NOMO-1 (cell line): ENCODE measurements around the gene RPL5.

Experiments used
- DNase-seq, 2 experiments: peaks; one replicate each; lab custom pipeline; 2025; ENCODE audit not compliant: unreplicated experiment in 2 of 2; lab: John Stamatoyannopoulos, UW

The RPL5 gene

DNA sequence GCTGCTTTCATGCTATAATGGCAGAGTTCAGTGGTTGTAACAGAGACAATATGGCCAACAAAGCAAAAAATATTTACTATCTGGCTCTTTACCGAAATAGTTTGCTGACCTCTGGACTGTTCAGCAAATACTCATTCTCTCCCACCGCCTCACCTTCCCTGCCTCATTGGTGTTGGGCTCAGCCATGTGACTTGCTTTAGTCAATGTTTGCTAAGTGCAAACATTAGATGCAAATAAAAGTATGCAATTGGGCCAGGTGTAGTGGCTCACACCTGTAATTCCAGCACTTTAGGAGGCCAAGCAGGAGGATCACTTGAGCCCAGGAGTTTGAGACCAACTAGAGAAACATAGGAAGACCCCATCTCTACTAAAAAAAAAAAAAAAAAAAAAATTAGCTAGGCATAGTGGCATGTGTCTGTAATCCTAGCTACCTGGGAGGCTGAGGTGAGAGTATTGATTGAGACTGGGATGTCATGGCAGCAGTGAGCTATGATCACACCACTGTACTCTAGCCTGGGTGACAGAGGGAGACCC lies 55.1 kb downstream of the RPL5 start:
- DNase-seq: no peak

- no peak for DNase-seq
Measured at GRCh38 chr1:92887465-92887864, 55.6 kb downstream of the RPL5 start.
